H1 (cell line): ENCODE data around the gene CCDC88A. TPM values are rescaled to one million over a fixed set of nuclear protein-coding genes. Genes with fewer than 3 reads are reported as not detected.

Experiments
- CTCF ChIA-PET: fragments of 300-600 bp; sonication (Branson Sonifier 250); formaldehyde crosslinking; loops from one replicate; lab custom pipeline; 2021; ENCODE audit not compliant: partially characterized antibody; lab: Charles Lee
- POLR2A ChIA-PET: fragments of 300-600 bp; sonication (Branson Sonifier 250); formaldehyde crosslinking; loops from one replicate; lab custom pipeline; 2021; ENCODE audit warnings: inconsistent platforms; ENCODE audit not compliant: partially characterized antibody; lab: Charles Lee
- DNase-seq, 2 experiments: peaks; one replicate each; pipeline versions ENCODE4 v3.0.0 to v3.0.0-alpha.2; 2010 to 2022; ENCODE audit warnings: low spot score in 2 of 2, low read depth in 1 of 2, mixed read lengths in 1 of 2
- FAIRE-seq: peaks from 2 replicates; lab custom pipeline; 2011; peaks lifted over from hg19 to GRCh38; lab: Jason Lieb, UNC
- H2AFZ ChIP-seq: 2 replicates; pipeline ENCODE4 v1.8.1; 2012; ENCODE audit warnings: low read length, inconsistent platforms
- H2AK5ac ChIP-seq: 2 replicates; pipeline ENCODE4 v1.6.1; 2013; ENCODE audit warnings: low read depth, low read length
- H2BK120ac ChIP-seq: replicated peaks from 2 replicates; pipeline ENCODE3; 2013; ENCODE audit warnings: low read depth, low read length, inconsistent platforms
- H2BK12ac ChIP-seq: 2 replicates; pipeline ENCODE4 v1.6.1; 2013; ENCODE audit warnings: low read depth, low read length
- H2BK15ac ChIP-seq: 2 replicates; pipeline ENCODE4 v1.6.1; 2013; ENCODE audit warnings: low read length
- H2BK20ac ChIP-seq: 2 replicates; pipeline ENCODE4 v1.6.1; 2013; ENCODE audit warnings: low read length
- H2BK5ac ChIP-seq: 2 replicates; pipeline ENCODE4 v1.6.1; 2013; ENCODE audit warnings: low read depth, low read length
- H3K14ac ChIP-seq: 2 replicates; pipeline ENCODE4 v1.6.1; 2013; ENCODE audit warnings: inconsistent platforms; ENCODE audit not compliant: insufficient read length
- H3K18ac ChIP-seq: 2 replicates; pipeline ENCODE4 v1.6.1; 2013; ENCODE audit warnings: low read length; ENCODE audit errors: extremely low read depth
- H3K23ac ChIP-seq: 2 replicates; pipeline ENCODE4 v1.6.1; 2013; ENCODE audit warnings: inconsistent platforms; ENCODE audit not compliant: insufficient read length
- H3K23me2 ChIP-seq: 2 replicates; pipeline ENCODE4 v1.6.1; 2013; ENCODE audit warnings: low read depth, low read length
- H3K27ac ChIP-seq: 2 replicates; pipeline ENCODE4 v1.6.1; 2011; ENCODE audit warnings: low read depth, low read length, inconsistent platforms
- H3K27me3 ChIP-seq, 4 experiments: replicated peaks in 1 of 4; 1 replicate in 1 of 4; 2 replicates in 3 of 4; pipeline versions ENCODE4 v1.6.1 to v1.8.1; 2011 to 2013; ENCODE audit warnings: low read length in 3 of 4, mild to moderate bottlenecking in 3 of 4, inconsistent platforms in 2 of 4, mixed read lengths in 2 of 4, moderate library complexity in 1 of 4; ENCODE audit not compliant: control insufficient read depth in 3 of 4, insufficient read depth in 3 of 4; ENCODE audit errors: extremely low read depth in 1 of 4
- H3K36me3 ChIP-seq, 4 experiments: 2 replicates each; pipeline versions ENCODE4 v1.6.1 to v1.8.1; 2011 to 2013; ENCODE audit warnings: mild to moderate bottlenecking in 4 of 4, low read length in 3 of 4, moderate library complexity in 2 of 4, control low read depth in 1 of 4, inconsistent platforms in 1 of 4; ENCODE audit not compliant: insufficient read depth in 4 of 4, control insufficient read depth in 2 of 4
- H3K4ac ChIP-seq: replicated peaks from 2 replicates; pipeline ENCODE3; 2013; ENCODE audit warnings: low read length, low read depth, mixed read lengths, inconsistent platforms; ENCODE audit not compliant: insufficient read length
- H3K4me1 ChIP-seq, 4 experiments: replicated peaks in 1 of 4; 1 replicate in 1 of 4; 2 replicates in 3 of 4; pipeline versions ENCODE4 v1.6.1 to v1.8.1; 2011 to 2013; ENCODE audit warnings: low read length in 3 of 4, inconsistent platforms in 2 of 4, mixed read lengths in 1 of 4; ENCODE audit not compliant: insufficient read depth in 4 of 4, control insufficient read depth in 3 of 4
- H3K4me2 ChIP-seq, 2 experiments: 2 replicates each; pipeline versions ENCODE4 v1.6.1 to v1.8.1; 2011 to 2013; ENCODE audit warnings: low read depth in 2 of 2, low read length in 2 of 2, control low read depth in 1 of 2, inconsistent platforms in 1 of 2, mild to moderate bottlenecking in 1 of 2; ENCODE audit not compliant: insufficient read depth in 1 of 2
- H3K4me3 ChIP-seq, 4 experiments: fragments of 200-600, 300-600 bp in 1 of 4; sonication (generic), shearing (Covaris generic), sonication (Bioruptor Twin) in 1 of 4; 2 replicates each; pipeline versions ENCODE4 v1.5.1 to v1.8.1; 2011 to 2016; ENCODE audit warnings: low read length in 4 of 4, low read depth in 3 of 4, control low read depth in 2 of 4, inconsistent platforms in 2 of 4, mild to moderate bottlenecking in 2 of 4, mixed read lengths in 1 of 4, moderate library complexity in 1 of 4; ENCODE audit not compliant: insufficient read depth in 2 of 4; ENCODE audit errors: extremely low read depth in 1 of 4
- H3K56ac ChIP-seq: replicated peaks from 2 replicates; pipeline ENCODE3; 2013; ENCODE audit warnings: low read depth, mild to moderate bottlenecking, mixed read lengths, low read length, inconsistent platforms; ENCODE audit not compliant: insufficient read length
- H3K79me1 ChIP-seq: 2 replicates; pipeline ENCODE4 v1.6.1; 2013; ENCODE audit warnings: low read depth, low read length, control low read depth
- H3K79me2 ChIP-seq, 2 experiments: 2 replicates each; pipeline versions ENCODE4 v1.6.1 to v1.8.1; 2012 to 2013; ENCODE audit warnings: low read length in 2 of 2, mild to moderate bottlenecking in 2 of 2, inconsistent platforms in 1 of 2; ENCODE audit not compliant: insufficient read depth in 2 of 2, control insufficient read depth in 1 of 2
- H3K9ac ChIP-seq, 4 experiments: replicated peaks in 1 of 4; 1 replicate in 1 of 4; 2 replicates in 3 of 4; pipeline versions ENCODE4 v1.6.1 to v1.8.1; 2011 to 2013; ENCODE audit warnings: low read depth in 3 of 4, low read length in 3 of 4, control low read depth in 2 of 4, mild to moderate bottlenecking in 2 of 4, moderate library complexity in 2 of 4, inconsistent platforms in 1 of 4; ENCODE audit errors: extremely low read depth in 1 of 4
- H3K9me3 ChIP-seq, 2 experiments: 2 replicates each; pipeline versions ENCODE4 v1.6.1 to v1.8.1; 2012 to 2013; ENCODE audit warnings: mild to moderate bottlenecking in 2 of 2, moderate library complexity in 2 of 2, control low read depth in 1 of 2, inconsistent platforms in 1 of 2, low read depth in 1 of 2, low read length in 1 of 2, mixed read lengths in 1 of 2; ENCODE audit not compliant: insufficient read depth in 2 of 2
- H4K20me1 ChIP-seq, 2 experiments: replicated peaks in 1 of 2; 2 replicates each; pipeline versions ENCODE3 to v1.8.1; 2011 to 2013; ENCODE audit warnings: inconsistent platforms in 2 of 2, low read length in 2 of 2, mild to moderate bottlenecking in 1 of 2; ENCODE audit not compliant: insufficient read depth in 2 of 2, control insufficient read depth in 1 of 2
- H4K5ac ChIP-seq: 2 replicates; pipeline ENCODE4 v1.6.1; 2013; ENCODE audit warnings: low read length, low read depth, mixed read lengths, inconsistent platforms; ENCODE audit not compliant: insufficient read length
- H4K8ac ChIP-seq: 2 replicates; pipeline ENCODE4 v1.8.0; 2013; ENCODE audit warnings: mild to moderate bottlenecking, moderate library complexity, low read length, inconsistent platforms; ENCODE audit not compliant: insufficient read depth; ENCODE audit errors: extremely low read depth
- H4K91ac ChIP-seq: replicated peaks from 2 replicates; pipeline ENCODE3; 2013; ENCODE audit warnings: low read length, mixed read lengths, inconsistent platforms; ENCODE audit not compliant: insufficient read length
- CBX5 ChIP-seq: fragments of 300-800, 300-1000 bp; sonication (generic); IDR thresholded peaks from 2 replicates; pipeline ENCODE4 v1.7.1; 2016; ENCODE audit warnings: antibody characterized with exemption, low read length, low read depth
- CEBPB ChIP-seq: IDR thresholded peaks from 2 replicates; pipeline ENCODE4 v1.6.1; 2012; ENCODE audit warnings: low read depth, low read length
- CHD1 ChIP-seq: IDR thresholded peaks from 2 replicates; pipeline ENCODE4 v1.6.1; 2012; ENCODE audit warnings: low read depth, low read length, improper control_type of control experiment
- CTBP2 ChIP-seq: IDR thresholded peaks from 2 replicates; pipeline ENCODE4 v1.7.0; 2011; ENCODE audit warnings: borderline replicate concordance, mild to moderate bottlenecking, moderate library complexity, mixed read lengths, low read length; ENCODE audit not compliant: insufficient read depth, insufficient read length
- FOSL1 ChIP-seq: IDR thresholded peaks from 2 replicates; pipeline ENCODE4 v1.6.1; 2011; ENCODE audit warnings: mild to moderate bottlenecking, low read depth, low read length, moderate library complexity; ENCODE audit not compliant: insufficient read depth
- GABPA ChIP-seq: IDR thresholded peaks from 2 replicates; pipeline ENCODE4 v1.6.1; 2011; ENCODE audit warnings: mild to moderate bottlenecking, low read length, moderate library complexity, borderline replicate concordance; ENCODE audit not compliant: insufficient read depth
- KDM1A ChIP-seq: fragments of 200-600, 300-600 bp; sonication (generic); IDR thresholded peaks from 2 replicates; pipeline ENCODE4 v1.7.1; 2016; ENCODE audit warnings: mild to moderate bottlenecking, low read length, borderline replicate concordance
- RBBP5 ChIP-seq: IDR thresholded peaks from 2 replicates; pipeline ENCODE4 v1.7.1; 2012; ENCODE audit warnings: low read depth, mild to moderate bottlenecking, inconsistent platforms, low read length, moderate library complexity, borderline replicate concordance
- SP1 ChIP-seq: IDR thresholded peaks from 2 replicates; pipeline ENCODE4 v1.6.1; 2011; ENCODE audit warnings: low read depth, low read length
- SRF ChIP-seq: IDR thresholded peaks from 2 replicates; pipeline ENCODE4 v1.6.1; 2011; ENCODE audit warnings: mild to moderate bottlenecking, low read depth, low read length, moderate library complexity
- SUZ12 ChIP-seq: fragments of 200-600 bp; sonication (generic); IDR thresholded peaks from 2 replicates; pipeline ENCODE4 v1.6.1; 2012; ENCODE audit warnings: mild to moderate bottlenecking, inconsistent platforms, low read length, moderate library complexity, mixed read lengths
- TCF12 ChIP-seq: IDR thresholded peaks from 2 replicates; pipeline ENCODE4 v1.6.1; 2011; ENCODE audit warnings: low read depth, mild to moderate bottlenecking, low read length
- USF2 ChIP-seq: IDR thresholded peaks from 2 replicates; pipeline ENCODE4 v1.6.1; 2011; ENCODE audit warnings: low read length, improper control_type of control experiment
- YY1 ChIP-seq: IDR thresholded peaks from 2 replicates; pipeline ENCODE4 v1.6.1; 2011; ENCODE audit warnings: low read depth, mild to moderate bottlenecking, low read length
- WGBS, 2 experiments: shearing (Covaris generic) in 1 of 2; methylation state at CpG; one replicate each; pipeline versions ENCODE4 v1.1.6 to v1.1.7; 2013 to 2015; ENCODE audit warnings: low lambda C conversion rate in 2 of 2, mixed read lengths in 2 of 2, inconsistent platforms in 1 of 2, low coverage in 1 of 2, missing lambda C conversion rate in 1 of 2; ENCODE audit not compliant: insufficient replicate concordance in 2 of 2, insufficient coverage in 1 of 2, insufficient read length in 1 of 2; ENCODE audit errors: extremely low coverage in 1 of 2, missing lambda C conversion rate in 1 of 2; 5-methylcytosine and 5-hydroxymethylcytosine counted together
- polyA plus RNA-seq, 7 experiments: library from polyadenylated mRNA; depleted of rRNA in 3 of 7; stranded (reverse) in 5 of 7; unstranded in 2 of 7; fragments of >200 nt in 5 of 7; fragments of 200-250 nt in 2 of 7; gene quantifications; 1 replicate in 5 of 7; 2 replicates in 1 of 7; 4 replicates in 1 of 7; pipeline versions ENCODE4 v1.2.1 to v1.2.3, GENCODE V29; 2011 to 2013; ENCODE audit warnings: missing spikeins in 2 of 7, mixed read lengths in 2 of 7
- total RNA-seq: library from RNA; stranded (reverse); fragmentation: NEBNext Ultra II Directional; extraction: Animal tissue kit (Norgen Biotek cat#: 25700); gene quantifications from 2 replicates; pipeline ENCODE4 v1.2.1, GENCODE V29; 2021

CCDC88A gene
- total and polyA plus RNA-seq, 2 of the 8 experiments (the other 6 are each of a cell fraction or from before 2014, with no cell fraction given): 27.0 to 98.0 TPM

- Histone ChIP-seq H4K91ac (no peak overlapping the region), H3K18ac (no peak overlapping the region), H3K23ac (no peak overlapping the region), H3K36me3 (peaks cover 0 to 40% (median 17%) of the 10 kb centered on the region in 4 experiments; a peak in 6 of 8 replicates), H2BK20ac (no peak overlapping the region), H2AK5ac (no peak overlapping the region), H2BK120ac (no peak overlapping the region), H2BK5ac (no peak overlapping the region), H3K4me3 (no peak overlapping the region), H3K9ac (no peak overlapping the region), H3K9me3 (no peaks in the 10 kb centered on the region), H2BK12ac (no peak overlapping the region), H4K8ac (no peak overlapping the region), H3K4me2 (no peak overlapping the region), H3K79me2 (no peaks in the 10 kb centered on the region), H3K56ac (no peak overlapping the region), H2AFZ (no peak overlapping the region), H3K79me1 (no peaks in the 10 kb centered on the region), H3K27ac (no peak overlapping the region), H3K14ac (no peak overlapping the region), H3K4ac (no peak overlapping the region), H4K5ac (no peak overlapping the region), H2BK15ac (no peak overlapping the region), H4K20me1 (peaks cover 0 to 2% of the 10 kb centered on the region in 2 experiments), H3K23me2 (no peaks in the 10 kb centered on the region), H3K4me1 (no peaks in the 10 kb centered on the region), H3K27me3 (no peaks in the 10 kb centered on the region)
- DNase-seq: no peak
- WGBS, 2 experiments: 87% methylated on average over 3 of the region's 3 CpGs; no CpG with 5 or more reads in 1 of the 2 experiments
- CTCF ChIA-PET: interaction anchor here (0.6 kb wide), 1 partner anchor 9 kb away, joined by 3 read pairs; no protein-coding TSS in a partner anchor
- no peak for FAIRE-seq
- POLR2A ChIA-PET: no interaction called here
- TF ChIP-seq CTBP2 (no peak), SP1 (no peak), CHD1 (no peak), YY1 (no peak), RBBP5 (no peak), CEBPB (no peak), SUZ12 (no peak), USF2 (no peak), KDM1A (no peak), CBX5 (no peak), TCF12 (no peak), GABPA (no peak), FOSL1 (no peak), SRF (no peak)
These were observed 166.8 kb downstream of the CCDC88A start for GRCh38 chr2:55252832-55253231.
